KG1 (cell line): ENCODE measurements around the gene STT3B.
"Not testable (repeated sequence)": the region's sequence is repeated elsewhere in the genome, so short reads cannot be mapped to it uniquely, and the experiment has no call there.

Experiments
- DNase-seq: peaks from one replicate; lab custom pipeline; 2025; lab: John Stamatoyannopoulos, UW

STT3B gene

GRCh38 chr3:31532587-31533168 is at the start of gene STT3B:
STT3B (plus strand) TSS chr3:31532925; CDS start chr3:31532999, 74 bp downstream.
- DNase-seq: peak; percentile 87

DNA sequence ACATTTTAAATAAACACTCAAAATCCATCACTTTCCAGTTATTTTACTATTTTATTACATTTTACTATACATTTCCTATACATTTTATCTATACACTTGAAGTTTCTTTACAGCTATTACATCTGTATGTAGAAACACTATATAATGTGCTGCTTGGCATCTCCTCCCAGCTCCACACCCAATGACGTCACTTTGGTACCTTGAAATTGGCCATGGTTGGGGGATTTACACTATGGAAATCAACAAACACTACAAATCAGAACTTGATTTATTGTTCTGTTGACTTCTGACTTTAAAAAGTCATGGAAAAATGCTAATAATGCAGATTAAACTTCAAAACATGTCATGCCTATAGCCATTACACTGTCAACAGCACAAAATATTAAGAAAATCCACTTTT is 48.9 kb upstream of the STT3B start:
- DNase-seq: no peak

DNA sequence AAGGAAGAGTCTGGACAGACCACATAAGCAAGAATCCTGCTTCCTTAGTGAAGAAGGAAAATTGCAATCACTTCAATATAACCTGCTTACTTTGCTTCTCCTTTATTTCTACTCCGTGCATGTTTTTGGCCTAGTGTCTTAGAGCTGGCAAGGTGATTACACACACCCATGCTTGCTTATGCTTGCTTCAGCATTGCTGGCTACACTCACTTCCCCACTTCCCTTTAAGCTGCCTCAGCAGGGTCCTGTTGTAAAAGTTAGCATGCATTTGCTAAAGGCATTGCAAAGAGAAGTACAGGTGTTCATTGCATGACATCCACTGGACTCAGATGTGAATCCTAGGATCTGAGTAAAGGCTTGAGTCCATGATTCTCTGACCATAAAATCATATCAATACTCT is 47.5 kb upstream of the STT3B start:
- DNase-seq: no peak

GRCh38 chr3:31486865-31487533 is 45.7 kb upstream of the STT3B start:
- no peak for DNase-seq

- no peak for DNase-seq
These were observed 44.2 kb upstream of the STT3B start for GRCh38 chr3:31488475-31489017.

DNA sequence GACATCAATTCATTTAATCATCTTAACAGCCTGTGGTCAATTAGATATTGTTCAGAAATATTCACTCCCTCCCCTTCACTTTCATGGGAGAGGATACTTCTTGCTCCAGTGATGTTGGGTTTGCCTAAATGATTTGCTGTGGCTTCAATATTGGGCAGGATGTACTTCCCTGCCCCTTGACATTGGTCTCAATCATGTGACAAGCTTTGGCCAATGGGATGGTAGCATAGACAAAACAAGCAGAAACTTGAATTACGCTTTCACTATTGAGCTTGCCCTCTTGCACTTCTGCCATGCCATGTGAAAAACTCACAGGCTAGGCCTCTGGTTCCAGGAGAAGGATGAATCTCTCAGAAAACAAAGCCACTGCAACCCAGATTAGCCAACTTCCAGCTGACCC is 42.2 kb upstream of the STT3B start:
- DNase-seq: no peak

- no peak for DNase-seq
These were observed 41.1 kb upstream of the STT3B start for GRCh38 chr3:31491660-31492059.

GRCh38 chr3:31493149-31493548 is 39.6 kb upstream of the STT3B start:
- DNase-seq: no peak

GRCh38 chr3:31495971-31496665 is 36.6 kb upstream of the STT3B start:
- DNase-seq: no peak

- DNase-seq: no peak
These were observed 33.9 kb upstream of the STT3B start for GRCh38 chr3:31498791-31499190.

DNA sequence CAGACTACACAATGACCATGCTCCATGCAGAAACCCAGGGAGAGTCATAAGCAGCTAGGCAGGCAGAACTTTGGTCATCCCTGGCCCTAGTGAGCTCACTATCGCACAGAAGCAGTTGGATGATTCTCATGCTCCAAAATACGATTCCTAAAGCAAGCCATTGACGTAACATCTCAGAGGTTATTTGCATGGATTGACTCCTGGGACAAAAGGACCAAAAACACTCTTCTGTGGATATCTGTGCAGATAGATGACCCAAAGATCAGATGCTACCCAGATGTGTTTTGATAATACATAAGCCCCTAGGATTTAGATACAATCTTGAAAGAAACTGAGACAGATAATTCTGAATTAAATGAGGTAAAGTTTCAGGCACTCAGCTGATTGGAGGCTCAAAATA is 33.4 kb upstream of the STT3B start:
- DNase-seq: no peak

- no peak for DNase-seq
These were observed 29.9 kb upstream of the STT3B start for GRCh38 chr3:31502803-31503221.

DNA sequence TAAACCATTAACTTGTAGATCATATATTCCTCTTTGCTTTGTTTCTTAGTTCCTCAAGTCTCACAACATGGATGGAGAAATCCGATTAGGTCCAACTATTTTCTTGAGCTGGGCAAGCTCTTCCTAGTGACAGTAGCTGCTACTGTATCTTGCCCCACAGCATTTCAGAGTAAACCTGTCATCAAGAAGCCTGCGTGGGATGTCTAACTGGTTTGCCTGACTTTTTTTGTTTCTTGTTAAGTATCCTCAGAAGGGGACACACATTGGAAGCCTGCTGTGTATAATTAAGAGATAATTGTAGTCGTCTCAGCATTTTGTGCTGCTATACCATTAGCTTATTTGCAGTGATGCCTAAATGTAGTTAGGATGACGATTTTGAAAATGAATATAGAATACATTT is 29.3 kb upstream of the STT3B start:
- DNase-seq: no peak

DNA sequence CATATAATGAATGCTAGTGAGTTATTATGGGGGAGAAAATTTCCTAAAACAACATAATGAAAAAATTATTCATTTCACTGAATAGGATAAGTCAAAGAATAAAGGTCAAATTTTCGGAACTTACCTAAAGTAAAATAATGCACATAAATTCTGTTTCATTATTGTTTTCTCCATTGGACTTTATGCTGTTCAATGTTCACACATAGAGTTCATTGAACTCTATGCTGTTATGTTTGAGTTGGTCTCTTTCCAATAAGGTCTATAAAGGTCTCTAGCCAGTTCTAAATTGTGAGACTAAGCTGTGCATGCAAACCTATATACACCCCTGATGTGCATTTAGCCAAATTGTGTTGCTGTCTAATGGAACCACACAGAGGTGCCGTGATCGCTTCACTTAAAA is 28.5 kb upstream of the STT3B start:
- no peak for DNase-seq

DNA sequence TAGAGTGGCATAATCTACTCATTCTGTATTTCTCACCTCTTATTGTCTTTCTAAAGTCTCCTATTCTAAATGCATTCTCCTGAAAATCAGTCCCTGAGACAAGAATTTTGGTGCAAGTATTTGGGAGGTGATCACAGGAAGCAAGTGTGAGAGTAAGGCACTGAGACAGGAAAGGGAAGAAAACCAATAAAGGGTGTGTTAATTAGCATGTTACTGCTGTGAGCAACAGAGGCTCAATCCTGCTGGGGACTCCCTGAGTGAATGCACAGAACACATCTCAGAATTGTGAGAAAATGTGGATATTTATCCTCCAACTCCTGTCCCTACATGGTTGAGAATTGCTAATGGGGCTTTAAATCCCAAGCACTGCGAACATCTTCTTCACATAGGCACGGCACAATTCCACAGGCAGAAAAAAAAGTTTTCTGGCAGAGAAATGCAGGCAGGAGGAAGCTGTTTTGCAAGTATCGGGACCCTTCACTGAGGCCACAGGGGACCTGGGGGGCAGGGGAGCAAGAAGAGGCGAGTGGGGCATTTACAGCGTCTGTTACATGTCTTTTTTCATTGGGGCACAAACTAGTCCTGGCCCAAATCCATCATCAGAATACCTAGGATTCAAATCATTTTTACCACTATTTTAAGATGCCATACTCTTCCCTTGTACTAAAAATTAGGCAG is 27.2 kb upstream of the STT3B start:
- no peak for DNase-seq

GRCh38 chr3:31506515-31506914 is 26.2 kb upstream of the STT3B start:
- not testable (repeated sequence) for DNase-seq

DNA sequence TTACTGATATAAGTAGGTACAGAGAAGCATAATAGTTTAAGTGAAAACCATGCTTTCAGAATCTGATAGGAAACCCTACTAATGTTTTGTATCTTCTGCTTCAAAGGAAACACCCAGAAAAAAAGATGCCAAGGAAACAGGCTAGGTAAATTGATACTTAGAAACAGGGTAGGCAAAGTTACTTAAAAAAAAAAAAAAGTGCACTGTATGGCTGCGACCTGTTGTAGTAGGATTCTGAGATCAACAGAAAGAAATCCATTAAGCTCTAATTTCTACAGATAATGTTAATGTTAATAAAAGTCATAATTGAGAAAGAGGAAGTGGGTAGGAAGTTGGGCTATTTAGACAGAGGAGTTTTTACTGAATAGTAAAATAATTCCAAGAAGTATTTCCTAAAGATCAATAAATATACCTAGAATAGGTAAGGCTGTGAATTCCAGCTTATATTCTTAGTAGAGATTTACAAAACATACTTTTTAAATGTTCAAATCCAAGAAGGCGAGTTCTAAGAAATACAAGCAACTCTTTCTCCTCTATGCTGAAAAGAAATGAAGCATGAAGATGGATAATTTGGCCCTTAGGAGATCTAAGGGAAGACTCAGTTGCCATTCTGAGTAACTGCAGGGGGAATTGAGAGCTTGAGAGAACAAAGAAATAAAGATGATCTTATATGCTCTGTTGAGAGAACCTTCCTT is 24.1 kb upstream of the STT3B start:
- DNase-seq: no peak

GRCh38 chr3:31509147-31509728 is 23.5 kb upstream of the STT3B start:
- DNase-seq: no peak

DNA sequence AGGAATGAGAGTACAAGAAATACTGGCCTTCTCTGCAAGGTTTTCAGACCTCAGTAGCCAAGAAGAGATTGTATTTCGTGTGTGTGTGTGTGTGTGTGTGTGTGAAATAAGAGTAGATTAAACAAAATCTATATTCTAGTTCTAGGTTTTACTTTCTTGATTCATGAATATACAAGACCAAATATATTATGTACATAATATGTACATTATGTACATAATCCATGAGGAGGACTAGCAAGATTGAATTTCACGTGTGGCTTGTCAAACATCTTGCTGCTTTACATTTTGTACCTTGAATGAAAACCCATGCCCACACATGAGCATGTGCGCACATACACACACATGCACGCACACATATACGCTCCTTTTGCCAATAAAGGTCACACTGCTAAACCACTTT is 18.2 kb upstream of the STT3B start:
- no peak for DNase-seq

- no peak for DNase-seq
These were observed 17.0 kb upstream of the STT3B start for GRCh38 chr3:31515486-31516284.

- no peak for DNase-seq
These were observed 16.0 kb upstream of the STT3B start for GRCh38 chr3:31516757-31517156.
